Breast epithelium (tissue), 3 donors: ENCODE results near the gene UCP2.

ENCODE experiments used
- POLR2AphosphoS5 ChIP-seq, 3 donors: sonication (generic); formaldehyde crosslinking; IDR thresholded peaks; one replicate each; pipeline ENCODE4 v1.6.1; 2017; ENCODE audit warnings: antibody characterized with exemption in 3 of 3
- TF ChIP-seq, protein P1 (sequence below), 3 donors: fragments of 450-650 bp; IDR thresholded peaks; one replicate each; pipeline ENCODE4 v1.5.1; 2016 to 2017; ENCODE audit warnings: antibody characterized with exemption in 3 of 3, mild to moderate bottlenecking in 3 of 3, moderate library complexity in 3 of 3

DNA sequence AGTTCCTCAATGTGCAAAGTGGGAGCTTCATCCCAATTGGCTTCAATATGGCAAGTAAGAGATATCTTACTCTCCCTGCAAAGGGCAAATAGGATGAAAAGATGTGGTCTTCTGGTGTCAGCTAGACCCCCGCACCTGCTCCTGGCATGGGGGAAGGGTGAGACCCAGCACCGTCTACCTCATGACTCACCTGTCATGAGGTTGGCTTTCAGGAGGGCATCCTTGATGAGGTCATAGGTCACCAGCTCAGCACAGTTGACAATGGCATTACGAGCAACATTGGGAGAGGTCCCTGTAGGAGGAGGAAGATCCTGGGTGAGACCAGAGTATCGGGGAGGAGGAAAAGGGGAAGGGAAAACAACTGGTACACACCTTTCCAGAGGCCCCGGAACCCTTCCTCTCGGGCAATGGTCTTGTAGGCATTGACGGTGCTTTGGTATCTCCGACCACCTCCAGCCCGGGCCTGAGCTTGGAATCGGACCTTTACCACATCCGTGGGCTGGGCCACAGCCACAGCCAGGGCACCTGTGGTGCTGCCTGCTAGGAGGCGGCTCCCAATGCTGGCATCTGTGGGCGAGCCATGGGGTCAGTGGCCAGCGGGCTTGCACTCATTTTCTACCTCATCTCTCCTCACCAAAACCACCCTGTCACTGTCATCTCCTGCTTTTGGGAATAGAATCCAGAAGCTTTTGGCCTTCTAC, 6.0 kb downstream of the UCP2 start:
- TF ChIP-seq, protein P1, sequence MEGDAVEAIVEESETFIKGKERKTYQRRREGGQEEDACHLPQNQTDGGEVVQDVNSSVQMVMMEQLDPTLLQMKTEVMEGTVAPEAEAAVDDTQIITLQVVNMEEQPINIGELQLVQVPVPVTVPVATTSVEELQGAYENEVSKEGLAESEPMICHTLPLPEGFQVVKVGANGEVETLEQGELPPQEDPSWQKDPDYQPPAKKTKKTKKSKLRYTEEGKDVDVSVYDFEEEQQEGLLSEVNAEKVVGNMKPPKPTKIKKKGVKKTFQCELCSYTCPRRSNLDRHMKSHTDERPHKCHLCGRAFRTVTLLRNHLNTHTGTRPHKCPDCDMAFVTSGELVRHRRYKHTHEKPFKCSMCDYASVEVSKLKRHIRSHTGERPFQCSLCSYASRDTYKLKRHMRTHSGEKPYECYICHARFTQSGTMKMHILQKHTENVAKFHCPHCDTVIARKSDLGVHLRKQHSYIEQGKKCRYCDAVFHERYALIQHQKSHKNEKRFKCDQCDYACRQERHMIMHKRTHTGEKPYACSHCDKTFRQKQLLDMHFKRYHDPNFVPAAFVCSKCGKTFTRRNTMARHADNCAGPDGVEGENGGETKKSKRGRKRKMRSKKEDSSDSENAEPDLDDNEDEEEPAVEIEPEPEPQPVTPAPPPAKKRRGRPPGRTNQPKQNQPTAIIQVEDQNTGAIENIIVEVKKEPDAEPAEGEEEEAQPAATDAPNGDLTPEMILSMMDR (IDR thresholded peaks at IDR 0.05), result no peak
- TF ChIP-seq POLR2AphosphoS5 (IDR thresholded peaks at IDR 0.05), result no peak
